IPS DF 4.7 (cell line): ENCODE measurements around the gene CAPN5.
"Not testable (repeated sequence)": the region's sequence is repeated elsewhere in the genome, so short reads cannot be mapped to it uniquely, and the experiment has no call there.

Experiments
- DNase-seq: peaks from one replicate; pipeline ENCODE4 v3.0.0-alpha.2; 2013; ENCODE audit warnings: low spot score; ENCODE audit errors: extremely low read depth

CAPN5 gene

DNA sequence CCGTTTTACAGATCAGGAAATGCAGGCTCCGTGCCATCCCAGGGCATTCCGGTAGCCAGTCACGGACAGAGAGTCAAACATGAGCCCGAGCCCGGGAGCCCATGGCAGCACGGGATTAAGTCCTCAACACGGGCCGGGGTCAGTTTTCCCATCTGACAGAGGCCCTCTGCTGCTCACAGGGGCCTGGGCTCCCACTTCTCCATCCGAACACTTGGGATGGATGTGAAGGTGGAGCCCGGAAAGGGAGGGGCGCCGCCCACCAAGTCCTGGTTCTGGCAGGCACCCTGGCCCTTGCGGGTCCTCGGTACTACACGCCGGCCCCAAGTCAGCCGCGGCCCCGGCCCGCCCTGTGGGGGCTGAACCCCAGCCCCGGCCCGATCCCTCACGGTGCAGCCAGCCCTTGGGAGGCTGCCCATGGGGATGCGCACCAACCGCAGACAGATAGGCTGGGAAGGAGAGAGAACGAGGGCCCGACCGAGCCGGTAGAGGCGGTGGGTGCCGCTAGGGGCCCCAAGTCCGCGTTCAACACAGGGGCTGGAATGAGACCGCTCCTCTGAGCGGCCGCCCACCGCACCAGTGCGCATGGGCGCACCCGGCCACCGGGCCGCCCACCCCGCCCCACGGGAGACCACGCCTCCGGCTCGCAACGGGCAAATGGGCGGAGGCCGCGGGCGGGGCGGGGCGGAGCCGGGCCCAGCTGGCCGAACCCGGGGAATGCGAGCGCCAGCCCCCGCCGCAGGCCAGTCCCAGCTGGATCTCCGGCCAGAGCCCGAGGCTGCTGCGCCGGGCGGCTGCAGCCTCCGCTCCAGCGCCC lies at the start of gene CAPN5:
TSS of gene CAPN5 (plus strand) at position 743 of the 814 bp plus-strand sequence. CDS start 17,916 bp downstream, outside the sequence.
- no peak for DNase-seq

DNA sequence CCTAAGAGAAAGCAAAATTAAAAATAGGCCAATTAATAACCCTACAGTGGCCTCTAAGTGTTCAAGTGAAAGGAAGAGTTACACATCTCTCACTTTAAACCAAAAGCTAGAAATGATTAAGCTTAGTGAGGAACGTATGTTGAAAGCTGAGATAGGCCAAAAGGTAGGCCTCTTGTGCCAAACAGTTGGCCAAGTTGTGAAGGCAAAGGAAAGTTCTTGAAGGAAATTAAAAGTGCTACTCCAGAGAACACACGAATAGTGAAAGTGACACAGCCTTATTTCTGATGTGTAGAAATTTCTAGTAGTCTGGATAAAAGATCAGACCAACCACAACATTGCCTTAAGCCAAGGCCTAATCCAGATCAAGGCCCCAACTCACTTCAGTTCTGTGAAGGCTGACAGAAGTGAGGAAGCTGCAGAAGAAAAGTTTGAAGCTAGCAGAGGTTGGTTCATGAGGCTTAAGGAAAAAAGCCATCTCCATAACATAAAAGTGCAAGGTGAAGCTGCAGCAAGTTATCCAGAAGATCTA lies 48.3 kb upstream of the CAPN5 start:
- DNase-seq: not testable (repeated sequence)

DNA sequence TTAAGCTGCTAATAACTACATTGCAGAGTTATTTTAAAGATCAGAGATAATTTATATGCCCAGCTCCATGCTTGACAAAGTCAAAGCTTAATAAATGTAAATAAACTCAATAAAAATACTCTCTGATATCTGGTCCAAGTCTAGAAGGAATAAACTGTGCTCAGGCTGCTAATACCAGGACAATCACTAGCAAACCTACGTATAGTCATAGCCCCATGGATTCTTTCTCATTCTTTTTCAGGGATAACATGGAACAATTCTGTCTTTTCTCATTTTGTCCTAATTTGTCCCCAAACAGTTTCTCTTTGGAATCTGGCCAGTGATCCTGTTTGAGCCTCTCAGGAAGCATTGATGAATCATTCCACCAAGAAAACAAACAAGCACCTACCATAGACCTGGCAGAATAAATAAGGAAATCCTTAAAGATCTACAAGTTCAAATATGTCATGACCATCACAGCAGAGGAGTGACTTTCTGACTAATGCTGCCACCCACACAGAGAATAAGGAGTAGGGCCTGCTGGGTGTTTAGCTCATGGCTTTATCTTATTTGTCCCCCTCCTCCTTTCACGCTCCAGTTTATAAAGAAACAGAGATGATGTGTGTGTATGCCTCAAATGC lies 46.7 kb upstream of the CAPN5 start:
- DNase-seq: no peak

DNA sequence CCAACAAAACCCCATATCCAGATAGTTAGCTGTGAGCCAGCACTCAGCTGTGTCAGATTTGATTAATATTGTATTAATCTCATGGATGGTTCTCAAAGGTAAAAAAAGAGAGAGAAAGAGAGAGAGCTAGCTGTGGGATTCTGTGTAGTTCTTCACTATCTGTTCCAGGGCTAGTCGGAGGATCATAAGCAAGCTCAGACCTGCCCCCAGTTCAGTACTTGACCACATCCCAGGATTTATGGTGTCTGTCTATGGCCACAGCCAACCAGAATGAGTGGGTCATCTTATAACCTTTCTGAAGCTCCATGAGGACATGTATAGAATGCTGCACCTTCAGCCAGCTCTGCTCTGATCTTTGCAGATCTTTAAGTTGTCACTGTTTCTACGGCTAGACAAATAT lies 46.0 kb upstream of the CAPN5 start:
- DNase-seq: no peak

DNA sequence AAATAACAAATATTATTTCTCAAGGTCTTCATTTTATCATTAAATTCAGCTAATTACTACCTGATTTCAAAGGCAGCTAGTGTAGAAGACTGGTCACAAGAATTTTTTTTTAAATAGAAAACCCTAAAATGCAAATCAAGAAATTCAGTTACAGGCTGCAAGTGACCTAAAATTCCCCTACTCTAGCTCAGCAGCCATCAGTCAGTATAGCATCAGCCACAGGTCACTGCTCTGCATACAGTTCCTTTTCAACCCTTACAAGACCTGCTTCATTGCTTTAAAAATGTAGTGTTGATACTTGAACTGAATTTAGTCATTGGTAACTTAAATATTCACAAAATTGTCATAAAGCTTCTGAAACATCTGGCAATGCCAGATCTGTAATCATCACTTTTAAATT lies 42.0 kb upstream of the CAPN5 start:
- no peak for DNase-seq

DNA sequence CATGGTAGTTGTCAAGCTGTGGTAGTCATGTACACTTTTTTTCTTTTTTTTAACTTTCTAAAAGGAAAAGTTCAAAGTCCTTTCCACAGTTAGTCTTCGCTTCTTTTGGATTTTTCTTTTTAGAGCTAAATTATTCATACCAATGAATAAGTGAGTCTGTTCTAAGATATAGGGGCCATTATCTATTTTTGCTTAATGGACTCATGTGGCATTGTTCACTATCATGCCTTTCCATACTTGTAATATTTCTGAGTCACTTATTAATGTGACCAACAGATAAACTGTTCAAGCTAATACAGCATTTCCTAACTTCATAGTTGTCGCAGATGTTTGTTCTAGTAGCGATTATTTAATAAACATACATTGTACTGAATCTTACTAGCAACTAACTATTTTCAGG lies 40.5 kb upstream of the CAPN5 start:
- no peak for DNase-seq

DNA sequence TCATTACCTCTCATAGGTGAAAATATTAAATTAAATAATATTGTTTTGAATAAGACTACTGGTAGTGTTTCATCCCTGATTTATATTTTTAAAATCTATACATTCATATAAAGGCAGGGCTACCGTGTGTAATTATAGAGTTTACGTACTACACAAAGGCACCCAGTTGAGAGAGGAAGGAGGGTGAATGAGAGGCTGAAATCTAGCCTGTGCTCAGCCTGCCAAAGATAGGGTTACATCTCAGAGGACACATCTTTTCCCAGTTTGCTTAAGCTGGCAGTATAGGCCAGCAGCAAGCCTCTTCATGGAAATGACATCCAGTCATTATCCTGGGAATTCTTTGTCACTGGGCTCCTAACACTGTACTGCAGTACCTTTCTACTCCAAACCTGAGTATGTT lies 40.0 kb upstream of the CAPN5 start:
- no peak for DNase-seq

DNA sequence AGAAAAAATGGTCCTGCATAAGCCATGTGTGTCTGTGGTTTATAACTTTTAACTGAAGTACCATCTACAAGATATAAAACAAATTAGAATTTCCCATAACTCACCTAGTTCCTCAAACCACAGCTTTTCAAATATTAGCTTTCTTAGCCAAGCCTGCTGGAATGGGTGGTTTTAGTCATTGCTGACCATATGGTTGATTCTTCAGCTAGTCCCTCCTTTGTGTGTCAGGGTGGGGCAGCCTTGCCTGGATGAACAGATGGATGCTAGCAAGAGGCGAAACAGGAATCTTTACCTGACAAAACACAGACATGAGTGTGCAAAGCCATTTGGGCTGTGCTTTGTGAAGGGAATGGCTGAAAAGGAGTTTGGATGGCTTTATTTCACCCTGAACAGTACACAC lies 39.5 kb upstream of the CAPN5 start:
- no peak for DNase-seq

DNA sequence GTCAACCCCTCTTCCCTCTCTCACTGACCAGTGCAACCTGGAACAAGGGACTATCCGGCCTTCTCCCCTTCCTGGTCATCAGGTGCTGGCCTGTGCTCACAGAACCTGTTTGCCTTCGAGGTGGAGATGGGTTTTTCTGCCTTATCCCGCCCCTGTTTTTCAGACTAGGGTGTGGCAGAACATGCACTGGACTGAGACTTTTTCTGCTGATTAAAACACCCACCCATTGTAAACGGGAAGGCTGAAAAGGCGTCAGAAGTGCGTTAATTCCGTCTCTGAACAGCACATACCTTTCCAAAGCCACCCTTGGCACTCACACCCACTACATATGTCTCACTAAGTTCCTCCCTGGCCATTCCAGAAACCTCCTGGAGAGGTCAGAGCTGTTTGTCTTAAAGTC lies 36.9 kb upstream of the CAPN5 start:
- no peak for DNase-seq

DNA sequence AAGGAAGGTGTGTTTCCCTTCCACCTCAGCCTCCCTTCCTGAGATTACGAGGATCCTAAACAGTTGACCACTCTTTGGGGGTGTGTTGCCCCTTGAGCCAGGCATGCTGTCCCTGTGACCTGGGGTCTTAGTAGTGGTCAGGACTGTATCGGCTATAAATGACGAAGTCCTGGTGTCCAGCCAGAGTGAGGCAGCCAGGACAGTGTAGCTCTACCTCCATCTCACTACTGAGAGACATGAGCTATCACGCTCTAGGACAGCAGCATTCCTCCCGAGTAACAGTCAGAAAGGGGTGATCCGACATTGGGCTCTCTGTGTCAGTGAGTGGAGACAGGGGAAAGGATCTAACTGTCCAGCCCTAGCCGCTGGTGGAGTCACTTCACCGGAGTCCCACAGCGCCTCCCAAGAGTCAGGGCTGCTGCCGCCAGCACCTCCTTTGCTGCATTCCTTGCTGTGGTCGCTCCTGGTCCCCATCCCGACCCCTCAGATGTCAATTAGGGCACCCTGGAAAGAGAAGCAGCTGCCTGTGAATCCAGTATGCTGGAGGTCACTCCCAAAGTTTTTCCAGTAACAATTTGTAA lies 35.8 kb upstream of the CAPN5 start:
- DNase-seq: no peak

DNA sequence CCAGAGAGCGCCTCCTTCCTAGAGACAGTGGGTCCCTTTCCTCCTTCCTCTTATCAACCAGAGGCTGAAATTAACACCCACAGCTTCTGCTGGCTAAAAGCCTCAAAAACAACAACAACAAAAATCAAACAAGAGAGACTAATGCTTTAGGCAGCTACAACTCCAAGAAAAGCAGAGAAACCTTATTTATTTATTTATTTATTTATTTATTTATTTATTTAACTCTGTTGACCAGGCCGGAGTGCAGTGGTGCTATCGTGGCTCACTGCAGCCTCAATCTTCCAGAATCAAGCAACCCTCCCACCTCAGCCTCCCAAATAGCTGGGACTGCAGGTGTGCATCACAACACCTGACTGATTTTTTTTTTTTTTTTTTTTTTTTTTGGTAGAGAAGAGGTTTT lies 35.2 kb upstream of the CAPN5 start:
- no peak for DNase-seq

DNA sequence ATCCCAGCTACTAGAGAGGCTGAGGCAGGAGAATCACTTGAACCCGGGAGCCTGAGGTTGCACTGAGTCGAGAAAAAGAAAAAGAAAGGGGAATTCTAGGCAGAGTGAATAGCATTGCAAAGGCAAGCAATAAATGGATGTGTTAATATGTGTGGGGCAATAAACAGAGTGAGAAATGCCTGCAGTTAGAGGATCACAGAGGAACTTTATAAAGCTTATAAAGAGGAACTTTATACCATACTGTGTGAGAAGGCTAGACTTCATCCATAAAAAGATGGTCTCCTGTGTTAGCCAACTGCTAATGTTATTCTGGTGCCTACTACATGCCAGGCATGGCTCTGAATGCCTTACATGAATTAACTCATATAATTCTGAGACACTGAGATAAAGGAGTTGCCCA lies 31.7 kb upstream of the CAPN5 start:
- DNase-seq: no peak

DNA sequence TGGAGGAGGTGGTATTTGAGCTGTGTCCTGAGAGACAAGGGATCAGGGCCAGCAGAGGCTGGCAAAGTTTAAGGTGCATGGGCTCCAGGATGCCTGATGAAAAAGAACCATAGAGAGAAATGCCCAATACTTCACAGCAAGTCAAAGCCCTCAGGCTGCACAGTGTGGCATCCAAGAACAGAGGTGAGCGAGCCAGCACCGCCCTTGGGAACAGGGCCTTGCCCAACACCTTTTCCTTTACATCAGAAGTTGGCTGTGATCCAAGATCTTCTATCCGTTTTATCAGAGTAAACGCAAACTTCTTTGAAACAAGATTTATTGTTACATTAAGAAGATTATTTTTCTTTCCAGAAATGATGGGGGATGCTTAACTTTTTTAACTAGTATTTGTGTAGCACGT lies 31.2 kb upstream of the CAPN5 start:
- no peak for DNase-seq

DNA sequence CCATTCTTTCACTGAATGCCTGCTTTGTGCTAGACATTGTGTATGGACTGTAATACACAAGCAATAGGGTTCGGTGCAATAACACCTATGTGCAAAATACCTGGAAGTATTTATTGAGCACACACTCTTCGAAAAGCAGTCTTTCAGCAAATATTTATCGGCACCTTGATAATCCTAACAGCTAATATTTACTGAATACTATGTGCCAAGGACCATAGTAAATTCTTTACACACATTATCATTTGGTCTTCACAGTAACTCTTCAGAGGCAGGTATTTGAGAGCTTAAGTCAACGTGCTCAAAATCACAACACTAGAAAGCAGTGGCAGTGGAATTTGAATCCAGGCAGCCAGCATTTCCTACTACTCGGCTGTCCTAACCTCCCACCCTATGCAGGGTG lies 30.4 kb upstream of the CAPN5 start:
- DNase-seq: no peak

DNA sequence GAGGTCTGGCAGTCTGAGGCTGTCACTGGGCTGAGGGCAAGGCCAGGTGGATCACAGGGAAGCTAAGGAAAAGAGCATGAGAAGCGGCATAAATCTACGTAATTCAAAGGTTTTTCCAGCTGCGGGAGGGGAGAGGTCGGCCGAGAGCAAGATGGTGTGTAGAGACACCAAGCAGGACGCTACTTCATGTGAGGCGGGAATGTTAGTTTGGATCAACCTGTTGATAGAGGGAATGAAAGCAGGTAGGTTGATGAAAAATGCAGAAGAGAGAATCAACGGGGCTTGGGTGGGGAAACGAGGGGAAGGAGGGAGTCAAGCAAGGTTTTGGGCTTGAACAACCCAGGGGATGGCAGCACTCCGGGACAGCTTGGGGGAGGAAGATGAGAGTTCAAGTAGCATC lies 29.7 kb upstream of the CAPN5 start:
- DNase-seq: no peak

DNA sequence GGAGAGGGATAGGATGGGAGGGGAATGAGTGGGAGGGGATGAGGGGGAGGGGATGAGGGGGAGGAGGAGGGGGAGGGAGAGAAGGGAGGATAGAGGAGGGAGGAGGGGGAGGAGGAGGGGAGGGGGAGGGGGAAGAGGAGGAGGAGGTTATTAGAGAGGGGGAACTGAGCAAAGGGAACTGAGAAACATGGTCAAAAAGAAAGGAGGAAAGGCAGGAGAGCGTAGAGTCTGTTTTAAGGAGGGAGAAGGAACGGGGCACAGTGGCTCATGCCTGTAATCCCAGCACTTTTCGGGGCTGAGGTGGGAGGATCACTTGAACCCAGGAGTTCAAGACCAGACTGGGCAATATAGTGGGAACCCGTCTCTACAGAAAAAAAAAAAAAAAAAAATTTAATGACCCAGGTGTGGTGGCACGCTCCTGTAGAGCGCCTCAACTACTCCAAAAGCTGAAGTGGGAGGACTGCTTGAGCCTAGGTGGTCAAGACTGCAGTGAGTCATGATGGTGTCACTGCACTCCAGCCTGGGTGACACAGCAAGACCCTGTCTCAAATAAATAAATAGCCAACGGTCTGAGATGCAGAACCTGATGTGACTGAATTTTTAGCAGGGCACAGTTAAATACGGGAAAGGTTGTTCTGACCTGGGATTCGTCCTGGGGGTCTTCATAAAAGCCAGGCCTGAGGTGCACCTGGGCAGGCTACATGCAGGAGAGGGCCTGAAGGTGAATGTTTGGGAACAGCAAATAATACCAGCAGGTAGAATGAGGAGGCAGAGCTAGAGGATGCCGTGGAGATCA lies 28.5 kb upstream of the CAPN5 start:
- no peak for DNase-seq

DNA sequence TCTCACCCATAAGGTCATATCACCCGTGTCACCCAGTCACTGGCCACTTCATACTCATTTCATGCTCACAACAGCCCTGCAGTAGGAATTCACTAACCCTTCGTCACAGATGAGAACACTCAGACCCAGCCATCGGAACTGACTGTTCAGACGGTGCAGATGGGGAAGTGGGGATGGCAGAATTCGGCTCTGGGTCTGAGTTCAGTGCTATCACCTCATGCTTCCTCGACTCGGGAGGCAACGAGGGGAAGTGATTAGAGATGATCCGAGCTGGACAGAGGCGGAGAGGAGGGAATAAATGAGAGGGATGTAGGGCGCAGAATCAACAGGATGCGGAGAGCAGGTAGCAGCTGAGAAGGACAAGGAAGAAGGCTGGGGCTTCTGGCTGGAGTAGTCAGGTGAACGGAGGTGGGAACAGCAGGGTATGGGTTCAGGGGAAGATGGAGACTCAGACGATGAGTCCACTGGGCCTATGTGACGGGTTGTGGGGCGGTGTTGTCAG lies 27.9 kb upstream of the CAPN5 start:
- DNase-seq: no peak

DNA sequence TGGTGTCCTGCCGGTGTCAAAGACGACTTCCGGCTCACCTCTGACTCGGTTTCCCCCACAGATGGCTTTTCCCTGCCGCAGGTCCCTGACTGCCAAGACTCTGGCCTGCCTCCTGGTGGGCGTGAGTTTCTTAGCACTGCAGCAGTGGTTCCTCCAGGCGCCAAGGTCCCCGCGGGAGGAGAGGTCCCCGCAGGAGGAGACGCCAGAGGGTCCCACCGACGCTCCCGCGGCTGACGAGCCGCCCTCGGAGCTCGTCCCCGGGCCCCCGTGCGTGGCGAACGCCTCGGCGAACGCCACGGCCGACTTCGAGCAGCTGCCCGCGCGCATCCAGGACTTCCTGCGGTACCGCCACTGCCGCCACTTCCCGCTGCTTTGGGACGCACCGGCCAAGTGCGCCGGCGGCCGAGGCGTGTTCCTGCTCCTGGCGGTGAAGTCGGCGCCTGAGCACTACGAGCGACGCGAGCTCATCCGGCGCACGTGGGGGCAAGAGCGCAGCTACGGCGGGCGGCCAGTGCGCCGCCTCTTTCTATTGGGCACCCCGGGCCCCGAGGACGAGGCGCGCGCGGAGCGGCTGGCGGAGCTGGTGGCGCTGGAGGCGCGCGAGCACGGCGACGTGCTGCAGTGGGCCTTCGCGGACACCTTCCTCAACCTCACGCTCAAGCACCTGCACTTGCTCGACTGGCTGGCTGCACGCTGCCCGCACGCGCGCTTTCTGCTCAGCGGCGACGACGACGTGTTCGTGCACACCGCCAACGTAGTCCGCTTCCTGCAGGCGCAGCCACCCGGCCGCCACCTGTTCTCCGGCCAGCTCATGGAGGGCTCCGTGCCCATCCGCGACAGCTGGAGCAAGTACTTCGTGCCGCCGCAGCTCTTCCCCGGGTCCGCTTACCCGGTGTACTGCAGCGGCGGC lies 27.0 kb upstream of the CAPN5 start:
- DNase-seq: no peak

DNA sequence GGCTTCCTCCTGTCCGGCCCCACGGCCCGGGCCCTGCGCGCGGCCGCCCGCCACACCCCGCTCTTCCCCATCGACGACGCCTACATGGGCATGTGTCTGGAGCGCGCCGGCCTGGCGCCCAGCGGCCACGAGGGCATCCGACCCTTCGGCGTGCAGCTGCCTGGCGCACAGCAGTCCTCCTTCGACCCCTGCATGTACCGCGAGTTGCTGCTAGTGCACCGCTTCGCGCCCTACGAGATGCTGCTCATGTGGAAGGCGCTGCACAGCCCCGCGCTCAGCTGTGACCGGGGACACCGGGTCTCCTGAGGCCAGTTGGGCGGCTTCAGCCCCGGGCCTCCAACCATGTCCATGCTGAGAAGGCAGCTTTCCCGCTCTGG lies 26.4 kb upstream of the CAPN5 start:
- no peak for DNase-seq

DNA sequence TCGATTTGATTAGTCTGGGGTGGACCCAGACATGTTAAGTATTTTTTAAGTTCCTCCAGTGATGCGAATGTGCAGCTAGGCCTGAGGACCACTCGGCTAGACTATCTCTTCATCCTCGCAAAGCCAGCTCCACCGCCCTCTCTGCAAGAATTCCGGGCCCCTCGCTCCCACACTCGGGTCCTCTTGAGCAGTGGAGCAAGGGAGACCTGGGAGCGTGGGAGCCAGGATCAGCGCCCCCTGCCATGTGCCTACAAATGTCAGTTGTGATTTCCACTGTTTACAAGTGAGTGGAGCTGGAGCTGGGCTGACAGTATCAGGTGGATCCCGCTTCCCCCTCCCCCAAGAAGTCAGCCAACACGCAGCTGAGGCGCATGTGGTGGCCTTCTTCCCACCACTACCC lies 25.9 kb upstream of the CAPN5 start:
- no peak for DNase-seq
